GM13976 (cell line): Measurements from ENCODE around the gene KIAA1958.

Experiments
- DNase-seq: peaks from one replicate; pipeline ENCODE4 v3.0.0; 2012; ENCODE audit warnings: low spot score
- CTCF ChIP-seq: IDR thresholded peaks from 2 replicates; pipeline ENCODE4 v1.5.1; 2012; ENCODE audit warnings: borderline replicate concordance, mild to moderate bottlenecking; ENCODE audit not compliant: insufficient read depth; ENCODE audit errors: extremely low read depth, missing control alignments, control extremely low read depth
- in situ Hi-C: fragments of 300-500 bp; cut with MboI; formaldehyde crosslinking; loops from one replicate; pipeline ENCODE4 v1.12.0; 2022; ENCODE audit warnings: low sequenced_read_pairs, mixed read lengths, inconsistent platforms; ENCODE audit not compliant: unreplicated experiment

KIAA1958 gene

GRCh38 chr9:112473986-112474385 lies 12.6 kb upstream of the KIAA1958 start:
- no peak for DNase-seq
- in situ Hi-C loops = no loop called here
- TF ChIP-seq CTCF = no peak

- no peak for DNase-seq
- TF ChIP-seq CTCF = no peak
- in situ Hi-C loops = no loop called here
Measured at GRCh38 chr9:112475318-112475717, 11.3 kb upstream of the KIAA1958 start.

GRCh38 chr9:112477330-112477729 lies 9.3 kb upstream of the KIAA1958 start:
- no peak for TF ChIP-seq CTCF
- no peak for DNase-seq
- in situ Hi-C loops = no loop called here

- in situ Hi-C loops = no loop called here
- no peak for DNase-seq
- no peak for TF ChIP-seq CTCF
Measured at GRCh38 chr9:112479221-112479620, 7.4 kb upstream of the KIAA1958 start.

- no peak for DNase-seq
- in situ Hi-C loops = no loop called here
- TF ChIP-seq CTCF = no peak
Measured at GRCh38 chr9:112484607-112485006, 2.0 kb upstream of the KIAA1958 start.

- in situ Hi-C loops = no loop called here
- TF ChIP-seq CTCF = no peak
- DNase-seq = no peak
Measured at GRCh38 chr9:112485574-112485973, 1.1 kb upstream of the KIAA1958 start.
